ENCODE data around the gene EVI5.
"Not testable (repeated sequence)": the region's sequence is repeated elsewhere in the genome, so short reads cannot be mapped to it uniquely, and the experiment has no call there.

Gene EVI5

GRCh38 chr1:92792340-92792782, 7.5 kb upstream of the EVI5 start:
- Histone ChIP-seq H3K27ac (ENCODE audit: low read depth, low read length) (no peak overlapping the region), H3K36me3 (ENCODE audit: insufficient read depth, low read length) (no peaks in the 10 kb centered on the region), H3K79me2 (ENCODE audit: control insufficient read depth, insufficient read depth, low read length, unreplicated experiment) (no peaks in the 10 kb centered on the region), H2AFZ (ENCODE audit: low read length, unreplicated experiment) (no peak overlapping the region), H3K27me3 (ENCODE audit: insufficient read depth, low read length) (no peaks in the 10 kb centered on the region), H3K4me3 (ENCODE audit: low read depth, low read length) (no peak overlapping the region), H3K4me1 (ENCODE audit: control insufficient read depth, insufficient read depth, low read length, unreplicated experiment) (no peaks in the 10 kb centered on the region)

- H3K79me2 ChIP-seq (ENCODE audit: control insufficient read depth, insufficient read depth, low read length, unreplicated experiment): no peaks in the 10 kb centered on the region
Observed at GRCh38 chr1:92791487-92792066, 6.7 kb upstream of the EVI5 start.

DNA sequence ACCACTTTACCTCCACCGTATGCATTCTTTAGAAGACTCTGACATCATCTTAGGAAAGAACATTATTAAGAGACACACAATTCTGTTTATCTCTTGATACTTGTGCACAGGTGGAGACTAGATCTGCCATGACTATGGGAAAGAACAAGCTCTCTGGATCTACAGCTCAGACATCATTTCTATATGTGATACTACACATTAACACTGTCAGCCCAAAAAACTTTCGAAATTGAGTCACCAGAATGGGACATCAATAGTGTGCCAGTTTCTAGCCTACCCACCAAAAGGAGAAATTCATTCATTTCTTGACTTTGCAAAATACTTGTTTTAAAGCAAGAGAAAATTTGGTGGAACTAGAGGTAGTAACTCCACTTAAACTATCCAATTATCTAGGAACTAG, 6.0 kb upstream of the EVI5 start:
- H3K4me1 ChIP-seq (ENCODE audit: control insufficient read depth, insufficient read depth, low read length, unreplicated experiment): no peaks in the 10 kb centered on the region
- no peak overlapping the region for H2AFZ ChIP-seq (ENCODE audit: low read length, unreplicated experiment)
- no peaks in the 10 kb centered on the region for H3K79me2 ChIP-seq (ENCODE audit: control insufficient read depth, insufficient read depth, low read length, unreplicated experiment)
- H3K27ac ChIP-seq (ENCODE audit: low read depth, low read length): no peak overlapping the region
- H3K36me3 ChIP-seq (ENCODE audit: insufficient read depth, low read length): no peaks in the 10 kb centered on the region
- no peak overlapping the region for H3K4me3 ChIP-seq (ENCODE audit: low read depth, low read length)
- no peaks in the 10 kb centered on the region for H3K27me3 ChIP-seq (ENCODE audit: insufficient read depth, low read length)

More at GRCh38 chr1:92791487-92792066, 6.7 kb upstream of the EVI5 start:
- Histone ChIP-seq H3K4me1 (ENCODE audit: control insufficient read depth, insufficient read depth, low read length, unreplicated experiment) (no peaks in the 10 kb centered on the region), H3K4me3 (ENCODE audit: low read depth, low read length) (no peak overlapping the region), H3K27me3 (ENCODE audit: insufficient read depth, low read length) (no peaks in the 10 kb centered on the region), H2AFZ (ENCODE audit: low read length, unreplicated experiment) (no peak overlapping the region), H3K27ac (ENCODE audit: low read depth, low read length) (no peak overlapping the region), H3K36me3 (ENCODE audit: insufficient read depth, low read length) (no peaks in the 10 kb centered on the region)

- H3K27ac ChIP-seq (ENCODE audit: low read depth, low read length): no peak overlapping the region
Observed at GRCh38 chr1:92790081-92790480, 5.2 kb upstream of the EVI5 start.

GRCh38 chr1:92786111-92786901, 1.4 kb upstream of the EVI5 start:
- peak overlapping the region; percentile 0 for H2AFZ ChIP-seq (ENCODE audit: low read length, unreplicated experiment)
- H3K4me1 ChIP-seq (ENCODE audit: control insufficient read depth, insufficient read depth, low read length, unreplicated experiment): peaks cover 6% of the 10 kb centered on the region
- H3K36me3 ChIP-seq (ENCODE audit: insufficient read depth, low read length): no peaks in the 10 kb centered on the region
- H3K4me3 ChIP-seq (ENCODE audit: low read depth, low read length): peak overlapping the region; percentile 96
- H3K79me2 ChIP-seq (ENCODE audit: control insufficient read depth, insufficient read depth, low read length, unreplicated experiment): peaks cover 22% of the 10 kb centered on the region
- no peaks in the 10 kb centered on the region for H3K27me3 ChIP-seq (ENCODE audit: insufficient read depth, low read length)
- 0 out of 2 replicates have a peak overlapping the region, but pooled peaks have one; percentile 92 for H3K27ac ChIP-seq (ENCODE audit: low read depth, low read length)

More at GRCh38 chr1:92790081-92790480, 5.2 kb upstream of the EVI5 start:
- H3K27me3 ChIP-seq (ENCODE audit: insufficient read depth, low read length): no peaks in the 10 kb centered on the region
- H3K4me3 ChIP-seq (ENCODE audit: low read depth, low read length): no peak overlapping the region
- no peak overlapping the region for H2AFZ ChIP-seq (ENCODE audit: low read length, unreplicated experiment)
- H3K4me1 ChIP-seq (ENCODE audit: control insufficient read depth, insufficient read depth, low read length, unreplicated experiment): no peaks in the 10 kb centered on the region
- no peaks in the 10 kb centered on the region for H3K36me3 ChIP-seq (ENCODE audit: insufficient read depth, low read length)
- no peaks in the 10 kb centered on the region for H3K79me2 ChIP-seq (ENCODE audit: control insufficient read depth, insufficient read depth, low read length, unreplicated experiment)

- Histone ChIP-seq H2AFZ (ENCODE audit: low read length, unreplicated experiment) (peak overlapping the region; percentile 78), H3K4me1 (ENCODE audit: control insufficient read depth, insufficient read depth, low read length, unreplicated experiment) (peaks cover 6% of the 10 kb centered on the region), H3K4me3 (ENCODE audit: low read depth, low read length) (peak overlapping the region; percentile 96), H3K27me3 (ENCODE audit: insufficient read depth, low read length) (no peaks in the 10 kb centered on the region), H3K79me2 (ENCODE audit: control insufficient read depth, insufficient read depth, low read length, unreplicated experiment) (peaks cover 40% of the 10 kb centered on the region), H3K27ac (ENCODE audit: low read depth, low read length) (peak overlapping the region; percentile 92), H3K36me3 (ENCODE audit: insufficient read depth, low read length) (no peaks in the 10 kb centered on the region)
Observed at GRCh38 chr1:92784021-92784638, 778 bp downstream of the EVI5 start.

- H3K4me3 ChIP-seq (ENCODE audit: low read depth, low read length): peak overlapping the region; percentile 96
- H3K27me3 ChIP-seq (ENCODE audit: insufficient read depth, low read length); H2AFZ ChIP-seq (ENCODE audit: low read length, unreplicated experiment); H3K36me3 ChIP-seq (ENCODE audit: insufficient read depth, low read length); H3K4me1 ChIP-seq (ENCODE audit: control insufficient read depth, insufficient read depth, low read length, unreplicated experiment): not testable (repeated sequence)
- peaks cover 45% of the 10 kb centered on the region for H3K79me2 ChIP-seq (ENCODE audit: control insufficient read depth, insufficient read depth, low read length, unreplicated experiment)
- peak overlapping the region; percentile 92 for H3K27ac ChIP-seq (ENCODE audit: low read depth, low read length)
Observed at GRCh38 chr1:92783550-92783949, 1.4 kb downstream of the EVI5 start.

DNA sequence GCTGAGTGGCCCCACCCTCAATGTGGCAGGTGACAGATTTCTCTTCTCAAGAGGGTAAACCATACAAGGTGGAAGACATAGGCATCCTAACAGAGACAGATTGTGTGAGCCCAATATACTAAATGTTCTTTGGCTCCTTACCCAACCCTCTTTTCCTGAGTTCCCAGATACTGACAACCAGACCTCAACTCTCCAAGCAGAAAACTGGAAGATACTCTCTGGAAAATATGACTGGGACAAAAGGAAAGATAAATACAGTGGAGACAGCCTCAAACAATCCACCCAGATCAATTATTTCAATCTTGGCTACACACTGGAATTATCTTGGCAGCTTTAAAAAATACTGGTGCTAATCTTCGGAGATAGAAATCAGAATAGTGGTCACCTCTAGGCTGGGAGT, 6.5 kb downstream of the EVI5 start:
- Histone ChIP-seq H3K4me3 (ENCODE audit: low read depth, low read length) (no peak overlapping the region), H3K79me2 (ENCODE audit: control insufficient read depth, insufficient read depth, low read length, unreplicated experiment) (peaks cover 74% of the 10 kb centered on the region)

DNA sequence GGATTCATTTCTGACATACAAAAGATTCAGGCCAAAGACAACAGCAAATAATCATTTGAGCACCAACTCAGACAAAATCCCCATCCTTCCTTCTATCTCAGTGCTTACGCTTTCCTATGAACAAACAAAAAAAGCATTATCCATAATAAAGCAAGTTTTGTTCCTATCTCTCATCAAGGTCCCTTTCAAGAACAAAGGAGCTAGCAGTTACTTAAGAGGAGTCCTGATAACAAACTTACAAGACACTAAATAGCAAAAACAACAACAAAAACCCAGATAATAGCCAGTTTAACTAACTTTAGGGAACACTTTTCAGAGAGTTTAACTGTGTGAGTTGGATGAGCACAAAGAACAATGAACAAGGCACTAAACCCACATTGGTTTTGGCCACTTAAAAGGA, 10.5 kb downstream of the EVI5 start:
- H3K4me1 ChIP-seq (ENCODE audit: control insufficient read depth, insufficient read depth, low read length, unreplicated experiment): no peaks in the 10 kb centered on the region
- no peak overlapping the region for H3K27ac ChIP-seq (ENCODE audit: low read depth, low read length)
- H2AFZ ChIP-seq (ENCODE audit: low read length, unreplicated experiment): no peak overlapping the region
- H3K79me2 ChIP-seq (ENCODE audit: control insufficient read depth, insufficient read depth, low read length, unreplicated experiment): peaks cover 58% of the 10 kb centered on the region
- no peak overlapping the region for H3K4me3 ChIP-seq (ENCODE audit: low read depth, low read length)
- H3K36me3 ChIP-seq (ENCODE audit: insufficient read depth, low read length): no peaks in the 10 kb centered on the region
- no peaks in the 10 kb centered on the region for H3K27me3 ChIP-seq (ENCODE audit: insufficient read depth, low read length)

More for the DNA sequence above, 6.5 kb downstream of the EVI5 start:
- no peaks in the 10 kb centered on the region for H3K36me3 ChIP-seq (ENCODE audit: insufficient read depth, low read length)
- H2AFZ ChIP-seq (ENCODE audit: low read length, unreplicated experiment): no peak overlapping the region
- H3K27me3 ChIP-seq (ENCODE audit: insufficient read depth, low read length): no peaks in the 10 kb centered on the region
- H3K4me1 ChIP-seq (ENCODE audit: control insufficient read depth, insufficient read depth, low read length, unreplicated experiment): peaks cover 6% of the 10 kb centered on the region
- no peak overlapping the region for H3K27ac ChIP-seq (ENCODE audit: low read depth, low read length)

DNA sequence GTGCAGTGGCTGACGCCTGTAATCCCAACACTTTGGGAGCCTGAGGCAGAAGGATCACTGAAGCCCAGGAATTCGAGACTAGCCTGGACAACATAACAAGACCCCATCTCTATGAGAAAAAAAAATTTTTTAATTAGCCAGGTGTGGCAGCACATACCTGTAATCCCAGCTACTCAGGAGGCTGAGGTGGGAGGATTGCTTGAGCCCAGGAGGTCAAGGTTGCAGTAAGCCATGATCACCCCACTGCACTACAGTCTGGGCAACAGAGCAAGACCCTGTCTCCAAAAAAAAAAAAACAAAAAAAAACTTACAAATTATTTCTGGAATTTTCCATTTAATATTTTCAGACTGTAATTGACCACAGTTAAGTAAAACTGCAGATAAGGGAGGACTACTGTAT, 11.2 kb downstream of the EVI5 start:
- not testable (repeated sequence) for H3K36me3 ChIP-seq (ENCODE audit: insufficient read depth, low read length); H3K4me3 ChIP-seq (ENCODE audit: low read depth, low read length); H2AFZ ChIP-seq (ENCODE audit: low read length, unreplicated experiment); H3K27ac ChIP-seq (ENCODE audit: low read depth, low read length); H3K4me1 ChIP-seq (ENCODE audit: control insufficient read depth, insufficient read depth, low read length, unreplicated experiment); H3K27me3 ChIP-seq (ENCODE audit: insufficient read depth, low read length)
- H3K79me2 ChIP-seq (ENCODE audit: control insufficient read depth, insufficient read depth, low read length, unreplicated experiment): peaks cover 52% of the 10 kb centered on the region
